GM21723 (cell line): ENCODE measurements around the gene HMGN4.
"Not testable (repeated sequence)": the region's sequence is repeated elsewhere in the genome, so short reads cannot be mapped to it uniquely, and the experiment has no call there.

Experiments used
- ATAC-seq: cut with Tn5 transposase; IDR thresholded peaks from one replicate; pipeline ENCODE4 v1.9.1; 2021; ENCODE audit warnings: mild to moderate bottlenecking, moderate library complexity; ENCODE audit not compliant: unreplicated experiment

The HMGN4 gene

DNA sequence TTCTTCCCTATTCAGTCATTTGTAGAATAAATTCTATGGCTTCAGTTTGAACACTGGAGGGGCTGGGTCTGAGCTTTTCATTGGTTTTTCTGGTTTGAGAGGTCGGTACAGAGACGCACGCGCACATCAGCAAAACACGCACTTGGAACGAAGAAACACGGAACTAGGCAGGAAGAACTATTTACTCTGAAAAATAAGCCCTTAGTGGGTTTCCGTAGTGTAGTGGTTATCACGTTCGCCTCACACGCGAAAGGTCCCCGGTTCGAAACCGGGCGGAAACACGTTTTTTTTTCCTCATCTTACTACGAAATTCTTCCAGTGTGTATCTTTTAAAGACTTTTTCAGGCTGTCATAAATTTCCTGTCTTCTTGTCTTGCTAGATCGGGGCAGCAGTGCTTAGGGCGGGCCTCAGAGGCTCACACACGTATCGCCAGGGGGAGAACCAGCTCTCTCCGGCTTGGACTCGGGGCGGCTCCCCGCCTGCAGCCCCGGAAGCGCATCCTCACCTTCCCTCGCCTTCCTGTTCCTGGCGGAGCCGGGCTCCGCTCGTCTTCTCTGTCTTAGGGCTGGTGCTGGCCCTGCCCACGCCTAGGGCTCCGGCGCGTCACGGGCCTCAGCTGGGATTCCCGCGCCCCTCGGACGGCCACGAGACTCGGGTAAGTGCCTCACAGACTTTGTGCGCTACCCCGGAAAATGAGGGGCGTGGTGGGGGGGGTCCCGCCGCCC, at the start of gene HMGN4:
Gene HMGN4, plus strand, starts transcription at position 521 of the 726 bp plus-strand sequence. CDS start 6,841 bp downstream, outside the sequence.
- ATAC-seq = peak; percentile 65

DNA sequence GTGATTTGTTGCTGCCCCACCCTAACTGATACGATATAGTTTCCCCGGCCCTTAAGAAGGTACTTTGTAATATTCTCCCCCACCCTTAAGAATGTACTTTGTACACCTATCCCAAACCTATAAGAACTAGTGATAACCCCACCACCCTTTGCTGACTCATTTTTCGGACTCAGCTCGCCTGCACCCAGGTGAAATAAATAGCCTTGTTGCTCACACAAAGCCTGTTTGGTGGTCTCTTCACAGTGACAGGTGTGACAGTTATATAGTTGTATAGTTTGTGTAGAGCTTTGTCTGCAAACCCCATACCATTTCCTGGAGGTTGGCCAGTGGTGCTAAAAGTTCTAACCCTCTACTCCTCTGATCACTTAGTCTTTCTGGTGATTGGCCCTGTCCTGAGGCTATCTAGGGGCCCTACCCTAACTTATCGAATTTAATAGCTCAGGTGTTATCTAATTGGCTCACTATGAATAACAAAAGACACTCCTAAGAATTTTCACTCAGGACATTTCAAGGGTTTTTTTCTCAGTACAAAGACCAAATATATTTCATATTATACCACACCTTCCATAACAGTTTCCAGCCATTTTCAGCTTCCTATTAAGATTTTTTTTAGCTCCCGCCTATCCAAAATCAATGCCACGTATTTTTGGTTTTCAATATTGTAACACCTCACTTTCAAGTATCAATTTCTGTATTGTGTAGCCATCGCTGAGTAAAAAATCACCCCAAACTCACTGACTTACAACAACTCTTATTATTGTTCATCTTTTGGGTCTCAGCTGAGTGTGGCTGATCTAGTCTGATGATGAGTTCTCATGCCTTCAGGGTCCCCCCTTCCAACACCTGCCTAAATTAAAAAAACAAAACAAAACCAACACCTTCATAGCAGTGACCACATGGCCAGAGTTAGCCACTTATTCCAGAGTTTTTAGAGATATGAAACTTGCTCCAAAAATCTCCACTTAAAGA, 47.9 kb upstream of the HMGN4 start:
- no peak for ATAC-seq

DNA sequence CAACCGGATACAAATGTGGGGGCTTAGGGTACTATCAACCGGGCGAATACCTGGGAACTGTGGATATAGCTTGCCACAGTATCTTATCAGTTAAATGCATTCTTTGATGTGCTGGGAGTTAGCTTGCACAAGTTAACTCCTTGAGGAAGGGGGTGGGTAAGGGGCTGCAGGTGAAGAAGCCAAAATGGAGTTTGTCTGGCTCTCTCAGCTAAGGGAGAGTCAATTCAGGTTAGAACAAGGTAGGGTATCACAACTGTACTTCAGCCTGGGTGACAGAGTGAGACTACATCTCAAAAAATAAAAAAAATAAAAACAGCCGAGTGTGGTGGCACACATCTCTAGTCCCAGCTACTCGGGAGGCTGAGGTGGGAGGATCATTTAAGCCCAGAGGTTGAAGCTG, 46.6 kb upstream of the HMGN4 start:
- ATAC-seq = no peak

DNA sequence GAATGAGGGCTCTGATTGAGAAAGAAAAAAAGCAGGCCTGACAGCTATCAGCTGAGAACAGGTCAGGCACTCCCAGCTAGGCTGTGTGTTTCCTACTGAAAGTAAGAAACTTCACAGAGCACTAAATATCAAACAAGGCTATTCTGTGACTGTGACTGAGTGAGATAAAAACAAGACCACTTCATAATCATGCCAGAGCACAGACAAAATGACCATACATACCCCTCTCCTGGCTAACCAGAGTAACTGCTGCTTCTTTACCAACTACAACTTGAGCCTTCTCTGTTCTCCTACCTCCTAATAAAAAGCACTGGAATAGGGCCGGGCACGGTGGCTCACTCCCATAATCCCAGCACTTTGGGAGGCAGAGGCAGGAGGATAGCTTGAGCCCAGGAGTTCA, 44.9 kb upstream of the HMGN4 start:
- ATAC-seq = no peak

DNA sequence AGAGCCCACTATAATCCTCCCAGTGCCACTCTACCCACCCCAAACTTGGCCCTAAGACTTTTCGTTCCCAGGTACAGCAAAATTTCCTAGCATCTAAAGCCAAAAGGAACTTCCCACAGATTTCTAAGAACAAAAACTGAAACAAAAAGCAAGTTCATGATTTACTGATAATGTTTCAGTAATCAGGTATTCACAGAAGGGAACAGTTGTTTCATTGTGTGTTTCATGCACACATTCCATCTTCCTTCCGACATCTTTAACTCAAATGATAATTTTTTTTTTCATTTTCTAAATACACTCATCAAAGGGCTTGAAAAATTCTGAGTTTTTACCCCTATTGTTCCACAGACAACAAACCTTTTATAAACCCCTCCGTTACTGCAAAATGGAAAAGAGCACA, 44.0 kb upstream of the HMGN4 start:
- ATAC-seq = no peak

DNA sequence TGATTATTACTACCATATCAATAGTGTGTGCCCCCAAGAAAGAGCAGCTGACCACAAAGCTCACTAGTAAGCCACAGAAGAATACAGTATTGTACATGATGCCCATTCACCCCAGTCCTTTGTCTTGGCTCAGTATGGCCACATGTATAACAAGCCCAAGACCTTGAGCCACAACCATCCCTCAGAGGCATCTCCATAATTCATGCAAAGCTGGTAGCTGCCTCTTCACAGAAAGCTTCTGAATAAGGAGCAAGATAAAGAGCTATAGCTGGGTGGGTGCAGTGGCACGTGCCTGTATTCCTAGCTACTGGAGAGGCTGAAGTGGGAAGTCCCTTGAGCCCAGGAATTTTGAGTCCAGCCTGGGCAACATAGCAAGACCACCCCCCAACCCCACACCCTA, 42.9 kb upstream of the HMGN4 start:
- no peak for ATAC-seq

DNA sequence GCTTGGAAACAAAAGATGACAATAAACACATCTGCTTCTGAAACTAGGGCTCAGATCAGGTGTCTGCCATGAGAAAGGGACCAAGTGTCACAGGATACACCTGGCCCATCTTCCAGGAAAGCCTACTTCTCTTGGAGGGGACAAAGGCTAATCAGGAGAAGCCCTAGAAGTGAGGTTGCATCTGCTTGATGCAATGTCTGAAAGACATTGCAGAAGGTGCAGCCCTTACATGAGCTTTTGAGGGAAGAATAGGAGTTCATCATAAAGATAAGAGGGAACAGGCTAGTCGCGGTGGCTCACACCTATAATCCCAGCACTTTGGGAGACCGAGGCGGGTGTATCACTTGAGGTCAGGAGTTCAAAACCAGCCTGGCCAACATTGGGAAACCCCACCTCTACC, 40.6 kb upstream of the HMGN4 start:
- no peak for ATAC-seq

DNA sequence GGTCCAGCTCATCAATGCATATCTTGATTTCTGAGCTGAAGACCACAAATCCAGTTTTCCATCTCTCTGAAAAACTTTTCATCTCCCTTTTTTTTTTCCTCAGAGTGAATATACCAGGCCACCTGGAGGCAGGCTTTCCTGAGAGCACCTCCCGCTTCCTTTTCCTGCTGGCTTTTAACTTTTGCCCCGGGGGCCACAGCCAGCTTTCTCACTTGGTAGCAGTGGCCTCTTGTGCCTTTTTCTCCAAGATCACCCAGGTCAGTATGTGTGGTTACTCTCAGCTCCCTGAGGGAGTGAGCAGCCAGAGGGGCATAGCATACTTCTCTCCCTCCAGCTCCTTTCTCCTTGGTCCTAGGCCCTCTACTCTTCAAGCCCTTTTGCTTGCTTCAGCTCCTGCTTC, 38.1 kb upstream of the HMGN4 start, which contains the start of gene BTN1A1:
Gene BTN1A1, plus strand, starts transcription at position 202 of the 400 bp plus-strand sequence. CDS start 984 bp downstream, outside the sequence.
- no peak for ATAC-seq

DNA sequence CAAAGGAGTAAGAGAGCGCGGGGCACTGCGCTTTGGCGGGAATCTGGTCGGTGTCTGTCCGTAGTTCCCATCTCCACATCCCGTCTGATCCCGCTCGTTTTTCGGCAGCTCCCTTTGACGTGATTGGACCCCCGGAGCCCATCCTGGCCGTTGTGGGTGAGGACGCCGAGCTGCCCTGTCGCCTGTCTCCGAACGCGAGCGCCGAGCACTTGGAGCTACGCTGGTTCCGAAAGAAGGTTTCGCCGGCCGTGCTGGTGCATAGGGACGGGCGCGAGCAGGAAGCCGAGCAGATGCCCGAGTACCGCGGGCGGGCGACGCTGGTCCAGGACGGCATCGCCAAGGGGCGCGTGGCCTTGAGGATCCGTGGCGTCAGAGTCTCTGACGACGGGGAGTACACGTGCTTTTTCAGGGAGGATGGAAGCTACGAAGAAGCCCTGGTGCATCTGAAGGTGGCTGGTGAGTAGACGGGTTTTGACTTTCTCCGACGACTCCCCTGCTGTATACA, 36.6 kb upstream of the HMGN4 start:
- no peak for ATAC-seq

DNA sequence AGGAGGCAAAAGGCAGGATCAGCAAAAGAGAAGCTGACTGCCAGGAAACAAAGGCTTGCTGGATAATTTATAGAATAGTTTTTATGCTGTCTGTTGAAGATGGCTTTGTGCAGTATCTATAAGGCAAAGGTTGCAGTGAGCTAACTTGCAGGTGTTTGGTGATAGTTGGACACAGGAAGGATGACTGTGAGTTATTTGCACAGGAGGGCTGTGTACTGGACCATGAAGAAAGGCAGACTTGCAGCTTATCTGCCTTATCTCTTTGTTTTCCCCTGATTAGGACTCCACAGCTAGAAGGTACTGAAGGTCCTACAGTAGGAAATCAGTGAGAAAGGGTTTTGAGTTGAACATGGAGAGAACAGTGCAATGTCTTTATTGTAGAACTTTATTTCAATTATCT, 36.0 kb upstream of the HMGN4 start:
- no peak for ATAC-seq

DNA sequence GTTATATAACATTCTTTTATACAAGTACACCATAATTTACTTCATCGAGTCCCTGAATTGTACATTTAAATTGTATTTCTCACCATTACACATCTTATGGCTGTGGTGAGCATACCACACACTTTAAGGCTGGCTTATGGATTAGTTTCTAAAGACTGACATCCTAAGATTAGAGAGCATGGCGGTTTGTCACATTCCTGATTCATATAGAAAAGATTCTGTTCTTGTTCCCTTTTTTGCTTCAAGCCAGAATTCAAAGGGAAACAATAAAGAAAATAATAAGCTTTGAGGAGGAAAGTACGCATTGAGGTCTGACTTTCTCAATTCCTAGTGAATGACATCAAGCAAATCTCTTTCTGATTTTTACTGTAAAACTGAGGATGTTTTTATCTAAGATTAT, 35.5 kb upstream of the HMGN4 start:
- ATAC-seq = no peak

DNA sequence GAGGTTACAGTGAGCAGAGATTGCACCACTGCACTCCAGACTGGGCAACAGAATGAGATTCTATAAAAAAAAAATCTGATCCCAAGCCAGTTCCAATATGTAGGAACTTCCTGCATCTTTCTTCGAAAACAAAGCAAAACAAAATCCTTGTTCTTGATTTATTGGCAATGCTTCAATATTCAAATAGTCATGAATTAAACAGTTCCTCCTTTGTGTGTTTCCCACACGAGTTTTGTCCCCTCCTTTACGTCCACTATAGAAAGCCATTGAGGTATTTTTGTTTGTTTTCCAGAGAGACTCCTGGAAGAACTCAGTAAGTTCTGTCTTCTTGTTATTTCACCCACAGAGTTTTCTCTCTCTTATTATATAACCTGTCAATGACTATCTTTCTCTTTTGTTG, 30.5 kb upstream of the HMGN4 start:
- no peak for ATAC-seq

DNA sequence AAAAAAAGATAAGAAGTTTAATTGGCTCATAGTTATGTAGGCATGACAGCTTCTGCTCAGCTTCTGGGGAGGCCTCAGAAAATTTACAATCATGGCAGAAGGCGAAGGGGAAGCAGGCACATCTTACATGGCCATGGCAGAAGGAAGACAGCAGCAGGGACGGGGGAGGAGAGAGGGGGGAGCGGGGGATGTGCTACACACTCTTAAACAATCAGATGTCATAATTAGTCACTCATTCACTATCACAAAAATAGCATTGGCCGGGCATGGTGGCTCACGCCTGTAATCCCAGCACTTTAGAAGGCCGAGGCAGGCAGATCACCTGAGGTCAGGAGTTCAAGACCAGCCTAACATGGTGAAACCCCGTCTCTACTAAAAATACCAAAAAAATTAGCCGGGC, 27.1 kb upstream of the HMGN4 start:
- not testable (repeated sequence) for ATAC-seq

DNA sequence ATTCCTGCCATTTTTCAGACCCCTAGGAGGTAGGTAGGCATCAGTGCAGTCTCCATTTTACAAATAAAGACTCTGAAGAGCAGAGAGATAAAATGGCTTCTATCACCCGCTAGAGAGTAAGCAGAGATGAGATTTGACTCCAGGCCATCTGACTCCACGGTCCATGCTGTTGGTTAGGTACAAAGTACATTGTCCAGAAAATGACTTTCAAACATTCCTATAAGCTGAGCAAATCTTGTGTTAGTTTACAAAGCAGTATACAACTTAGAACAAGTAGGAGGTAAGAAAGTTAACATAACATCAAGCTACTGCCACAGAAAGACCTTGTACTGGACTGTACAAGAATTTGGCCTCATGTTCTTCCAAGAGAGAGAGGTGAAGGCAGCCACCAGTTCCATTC, 23.2 kb upstream of the HMGN4 start:
- ATAC-seq = no peak

DNA sequence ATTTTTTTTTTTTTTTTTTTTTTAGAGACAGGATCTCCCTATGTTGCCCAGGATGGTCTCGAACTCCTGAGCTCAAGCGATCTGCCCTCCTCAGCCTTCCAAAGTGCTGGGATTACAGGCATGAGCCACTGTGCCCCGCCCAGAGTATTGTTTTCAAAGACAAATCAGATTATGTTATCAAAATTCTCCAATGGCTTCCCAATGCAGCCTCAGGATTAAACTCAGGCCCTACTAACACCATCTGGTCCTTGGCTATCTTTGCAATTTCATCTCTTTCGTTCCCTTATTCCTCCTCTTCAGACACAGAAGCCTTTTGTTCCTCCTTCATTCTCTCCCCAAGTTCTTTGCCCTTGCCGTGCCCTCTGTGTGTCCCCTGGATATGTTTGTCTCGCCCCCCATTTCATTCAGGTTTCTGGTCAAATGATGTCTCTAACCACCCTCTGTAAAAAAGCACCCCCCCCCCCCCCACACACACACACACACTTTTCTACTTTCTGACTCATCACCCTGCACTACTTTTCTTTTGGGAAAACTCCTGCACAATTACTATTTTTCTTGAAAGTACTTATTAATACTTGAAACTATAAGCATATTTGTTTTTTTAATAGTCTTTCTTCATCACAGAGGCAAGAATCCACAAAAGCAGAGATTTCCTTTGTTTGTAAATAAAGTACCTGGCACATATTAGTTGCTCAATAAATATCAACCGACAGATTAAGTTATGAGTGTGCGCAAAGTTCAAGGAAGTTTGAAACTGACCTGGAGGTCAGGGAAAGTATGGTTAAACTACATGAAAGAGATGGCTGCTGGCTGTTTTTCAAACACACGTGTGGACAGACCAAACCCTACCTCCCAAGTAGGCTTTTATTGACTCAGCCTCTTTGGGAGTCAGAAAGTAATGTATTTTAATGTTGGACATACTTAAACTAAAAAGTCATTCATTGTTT, 21.4 kb upstream of the HMGN4 start:
- ATAC-seq = no peak

DNA sequence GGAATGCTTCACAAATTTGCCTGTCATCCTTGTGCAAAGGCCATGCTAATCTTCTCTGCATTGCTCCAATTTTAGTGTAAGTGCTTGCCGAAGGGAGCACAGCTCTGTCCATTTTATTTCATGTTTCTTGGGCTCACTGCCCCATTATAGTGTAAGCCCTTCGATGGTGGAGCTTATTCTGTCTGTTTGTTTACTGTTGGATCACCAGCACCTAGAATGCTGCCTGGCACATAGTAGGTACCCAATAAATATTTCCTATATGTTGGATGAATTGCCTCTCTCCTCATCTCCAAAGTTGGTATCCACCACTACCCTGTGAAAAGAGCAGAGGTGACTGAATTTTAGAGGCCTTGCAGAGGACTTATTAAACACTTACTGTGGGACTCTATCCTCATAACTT, 18.8 kb upstream of the HMGN4 start:
- ATAC-seq = no peak

DNA sequence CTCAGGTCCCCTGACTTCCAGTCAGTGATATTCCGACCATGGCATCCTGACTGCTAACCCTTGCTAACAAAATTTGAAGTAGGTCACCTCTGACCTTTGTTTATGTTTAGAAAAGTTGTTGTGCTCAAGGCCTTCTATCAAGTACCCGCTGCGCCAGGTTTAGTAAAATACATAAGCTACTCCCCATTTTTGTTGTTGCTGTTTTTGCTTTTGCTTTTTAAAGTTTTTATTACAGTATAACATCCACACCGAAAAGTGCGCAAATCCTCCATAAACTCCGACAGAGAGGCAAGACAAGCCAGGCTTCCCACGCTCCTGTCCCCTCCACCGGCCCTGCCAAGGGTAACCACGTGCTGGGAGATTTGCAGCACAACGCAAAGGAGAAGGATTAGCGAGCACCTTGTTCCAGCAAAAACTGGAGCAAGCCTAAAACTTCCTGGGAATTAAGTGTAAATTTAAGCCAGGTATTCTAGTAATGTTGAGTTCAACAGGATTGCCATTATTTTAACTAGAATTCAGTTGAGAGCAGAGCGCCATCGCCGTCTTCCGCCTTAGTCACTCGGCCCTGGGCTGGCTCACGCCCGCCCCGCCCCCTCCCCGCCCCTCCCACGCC, 17.8 kb upstream of the HMGN4 start:
- ATAC-seq = peak; percentile 42

DNA sequence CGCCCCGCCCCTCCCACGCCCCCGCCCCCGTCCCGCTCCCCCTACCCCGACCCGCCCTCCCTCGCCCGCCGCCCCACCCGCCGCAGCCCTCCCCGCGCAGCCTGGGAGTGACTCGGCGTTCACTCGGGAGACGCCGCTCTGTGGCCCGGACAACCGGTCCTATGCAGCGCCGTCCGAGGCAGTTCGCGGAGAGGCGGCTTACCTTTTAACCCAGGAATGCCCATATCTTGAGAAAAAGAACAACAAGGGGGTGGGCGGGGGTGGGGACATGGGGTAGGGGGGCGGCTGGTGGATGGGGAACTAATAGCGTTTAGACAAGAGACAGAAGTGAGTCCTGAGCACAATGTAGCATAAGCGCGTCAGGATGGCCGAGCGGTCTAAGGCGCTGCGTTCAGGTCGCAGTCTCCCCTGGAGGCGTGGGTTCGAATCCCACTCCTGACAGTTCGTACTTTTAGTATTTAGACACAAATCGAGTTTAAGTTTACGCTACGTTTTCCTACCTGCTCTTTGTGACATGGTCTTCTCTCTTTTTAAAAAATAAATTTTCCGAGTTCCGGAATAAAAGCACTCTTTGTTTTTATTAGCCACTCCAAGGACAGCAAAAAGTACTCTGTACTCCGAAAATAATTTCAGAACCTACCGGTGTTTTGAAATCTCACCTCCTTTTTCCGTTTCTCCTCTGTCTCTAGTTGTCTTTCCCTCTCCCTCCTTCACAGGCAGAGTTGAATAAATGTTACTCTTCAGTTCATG, 17.1 kb upstream of the HMGN4 start:
- ATAC-seq = peak; percentile 55

DNA sequence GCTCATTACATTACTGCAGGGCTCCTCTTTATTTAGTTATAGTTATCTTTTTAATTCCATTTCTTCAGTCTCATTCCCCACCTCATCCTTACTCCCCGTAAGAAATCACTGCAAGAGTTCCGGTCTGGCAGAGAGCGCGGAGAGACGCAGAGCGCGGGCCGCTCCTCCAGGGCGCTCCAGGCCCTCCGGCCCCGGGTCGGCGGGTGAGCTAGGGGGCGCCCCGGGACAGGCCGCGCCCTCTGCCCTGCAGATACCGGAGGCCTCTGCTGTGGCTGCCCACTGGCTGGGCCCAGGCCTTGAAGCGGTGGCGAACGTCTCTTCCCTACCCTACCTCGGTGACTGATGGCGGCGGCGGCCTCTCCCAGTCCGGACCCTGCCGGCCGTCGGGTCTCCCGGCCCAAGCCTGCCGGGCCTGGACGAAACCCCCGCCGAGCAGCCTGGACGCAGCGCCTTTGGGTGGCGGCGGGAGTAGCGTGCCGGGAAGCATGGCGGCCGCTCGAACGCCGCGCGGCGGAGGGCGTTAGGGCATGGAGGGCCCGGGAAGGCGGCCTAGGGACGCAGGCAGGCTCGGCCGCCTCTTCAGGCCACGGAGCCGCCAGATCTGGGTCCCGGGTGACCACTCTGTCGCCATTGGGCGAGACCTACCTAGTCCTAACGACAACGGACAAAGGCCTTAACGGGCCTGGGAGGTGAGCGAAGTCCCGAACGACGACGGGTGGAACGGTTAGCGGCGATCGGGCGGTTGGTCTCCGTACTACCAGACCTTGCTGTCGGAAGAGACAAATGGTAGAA, 16.4 kb upstream of the HMGN4 start:
- ATAC-seq = peak; percentile 78
